HUES48 (cell line): ENCODE results near the gene ERCC1.

Source experiments
- H3K27ac ChIP-seq: one replicate; pipeline ENCODE4 v1.7.0; 2013; ENCODE audit warnings: low read depth, low read length, inconsistent platforms
- H3K27me3 ChIP-seq: 2 replicates; pipeline ENCODE4 v1.6.1; 2013; ENCODE audit warnings: mild to moderate bottlenecking, low read length; ENCODE audit not compliant: control insufficient read depth, insufficient read depth
- H3K36me3 ChIP-seq: 2 replicates; pipeline ENCODE4 v1.6.1; 2013; ENCODE audit warnings: low read length; ENCODE audit not compliant: control insufficient read depth, insufficient read depth
- H3K4me1 ChIP-seq: 2 replicates; pipeline ENCODE4 v1.6.1; 2013; ENCODE audit warnings: mild to moderate bottlenecking, low read length; ENCODE audit not compliant: control insufficient read depth, insufficient read depth
- H3K4me3 ChIP-seq: 2 replicates; pipeline ENCODE4 v1.5.1; 2013; ENCODE audit warnings: mild to moderate bottlenecking, low read depth, low read length
- H3K9ac ChIP-seq: 2 replicates; pipeline ENCODE4 v1.6.1; 2013; ENCODE audit warnings: mild to moderate bottlenecking, low read depth, low read length, moderate library complexity
- H3K9me3 ChIP-seq: 2 replicates; pipeline ENCODE4 v1.6.1; 2013; ENCODE audit warnings: low read length; ENCODE audit not compliant: control insufficient read depth, insufficient read depth

ERCC1 gene

DNA sequence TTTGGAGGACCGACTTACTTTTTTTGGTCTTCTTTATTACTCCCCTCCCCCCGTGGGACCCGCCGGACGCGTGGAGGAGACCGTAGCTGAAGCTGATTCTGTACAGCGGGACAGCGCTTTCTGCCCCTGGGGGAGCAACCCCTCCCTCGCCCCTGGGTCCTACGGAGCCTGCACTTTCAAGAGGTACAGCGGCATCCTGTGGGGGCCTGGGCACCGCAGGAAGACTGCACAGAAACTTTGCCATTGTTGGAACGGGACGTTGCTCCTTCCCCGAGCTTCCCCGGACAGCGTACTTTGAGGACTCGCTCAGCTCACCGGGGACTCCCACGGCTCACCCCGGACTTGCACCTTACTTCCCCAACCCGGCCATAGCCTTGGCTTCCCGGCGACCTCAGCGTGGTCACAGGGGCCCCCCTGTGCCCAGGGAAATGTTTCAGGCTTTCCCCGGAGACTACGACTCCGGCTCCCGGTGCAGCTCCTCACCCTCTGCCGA, 44.5 kb upstream of the ERCC1 start:
- Histone ChIP-seq H3K27me3 (peaks cover 15% of the 10 kb centered on the region), H3K36me3 (no peaks in the 10 kb centered on the region), H3K4me1 (peaks cover 4% of the 10 kb centered on the region; the same call in 1 of the 2 replicates), H3K27ac (peak overlapping the region; percentile 92), H3K9ac (peak overlapping the region; percentile 58; the same call in 1 of the 2 replicates), H3K9me3 (no peaks in the 10 kb centered on the region), H3K4me3 (peak overlapping the region; percentile 86)

GRCh38 chr19:45467456-45468158, 43.9 kb upstream of the ERCC1 start, which contains the start of gene FOSB:
TSS of gene FOSB (plus strand) at chr19:45467996. CDS start at chr19:45468587, 591 bp downstream.
- Histone ChIP-seq H3K9me3 (no peaks in the 10 kb centered on the region), H3K36me3 (no peaks in the 10 kb centered on the region), H3K4me1 (peaks cover 4% of the 10 kb centered on the region; the same call in 1 of the 2 replicates), H3K27ac (peak within 1 kb of the TSS; percentile 92), H3K27me3 (peaks cover 11% of the 10 kb centered on the region), H3K4me3 (peak within 1 kb of the TSS; percentile 86), H3K9ac (peak within 1 kb of the TSS; percentile 72; the same call in 1 of the 2 replicates)

- H3K4me1 ChIP-seq, result peaks cover 4% of the 10 kb centered on the region; the same call in 1 of the 2 replicates
- H3K27ac ChIP-seq, result peak overlapping the region; percentile 92
- H3K9me3 ChIP-seq, result no peaks in the 10 kb centered on the region
- H3K9ac ChIP-seq, result no peak overlapping the region
- H3K4me3 ChIP-seq, result peak overlapping the region; percentile 86
- H3K36me3 ChIP-seq, result no peaks in the 10 kb centered on the region
- peaks cover 6% of the 10 kb centered on the region for H3K27me3 ChIP-seq
These were observed 43.4 kb upstream of the ERCC1 start for GRCh38 chr19:45467115-45467455.

- H3K4me1 ChIP-seq, result peaks cover 4% of the 10 kb centered on the region; the same call in 1 of the 2 replicates
- H3K36me3 ChIP-seq, result no peaks in the 10 kb centered on the region
- no peak overlapping the region for H3K27ac ChIP-seq
- no peaks in the 10 kb centered on the region for H3K9me3 ChIP-seq
- 0 out of 2 replicates have a peak, but pooled peaks cover 2% of the 10 kb centered on the region for H3K27me3 ChIP-seq
- no peak overlapping the region for H3K9ac ChIP-seq
- H3K4me3 ChIP-seq, result no peak overlapping the region
These were observed 41.2 kb upstream of the ERCC1 start for GRCh38 chr19:45464852-45465441.

DNA sequence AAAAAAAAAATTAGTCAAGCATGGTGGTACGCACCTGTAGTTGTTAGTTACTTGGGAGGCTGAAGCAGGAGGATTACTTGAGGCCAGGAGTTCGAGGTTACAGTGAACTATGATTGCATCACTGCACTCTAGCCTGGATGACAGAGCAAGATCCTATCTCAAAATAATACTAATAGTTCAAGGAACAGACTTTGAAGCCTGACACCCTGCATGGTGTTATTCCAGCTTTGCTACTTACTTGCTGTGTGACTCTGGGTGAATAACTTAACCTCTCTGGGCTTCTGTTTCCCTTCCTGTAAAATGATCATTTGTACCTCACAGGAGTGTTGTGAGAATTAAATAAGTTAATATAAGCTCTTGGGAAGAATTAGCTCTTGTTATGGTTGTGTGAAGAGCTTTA, 40.6 kb upstream of the ERCC1 start:
- Histone ChIP-seq H3K36me3 (no peaks in the 10 kb centered on the region), H3K4me1 (peaks cover 4% of the 10 kb centered on the region; the same call in 1 of the 2 replicates), H3K27me3 (0 out of 2 replicates have a peak, but pooled peaks cover 2% of the 10 kb centered on the region), H3K9me3 (no peaks in the 10 kb centered on the region), H3K4me3 (no peak overlapping the region), H3K27ac (no peak overlapping the region), H3K9ac (no peak overlapping the region)

DNA sequence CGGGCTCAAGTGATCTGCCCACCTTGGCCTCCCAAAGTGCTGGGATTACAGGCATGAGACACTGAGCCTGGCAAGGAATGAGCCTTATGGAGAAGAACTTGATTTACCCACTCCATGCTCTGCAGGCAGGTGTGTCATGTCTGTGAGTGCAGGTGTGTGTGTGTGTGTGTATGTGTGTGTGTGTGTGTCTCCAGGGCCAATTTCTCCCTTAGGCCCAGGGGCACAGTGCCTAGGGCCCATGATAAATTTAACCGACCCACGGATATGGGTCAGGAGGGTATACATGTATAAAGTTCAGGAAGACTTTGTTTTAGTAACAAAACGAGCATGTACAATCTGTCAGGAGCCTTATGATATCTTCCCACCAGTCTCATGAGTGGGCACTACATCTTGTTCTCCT, 39.5 kb upstream of the ERCC1 start:
- Histone ChIP-seq H3K4me1 (peaks cover 4% of the 10 kb centered on the region; the same call in 1 of the 2 replicates), H3K27me3 (0 out of 2 replicates have a peak, but pooled peaks cover 2% of the 10 kb centered on the region), H3K4me3 (no peak overlapping the region), H3K9me3 (no peaks in the 10 kb centered on the region), H3K36me3 (no peaks in the 10 kb centered on the region), H3K9ac (no peak overlapping the region), H3K27ac (no peak overlapping the region)

- no peak overlapping the region for H3K27ac ChIP-seq
- no peak overlapping the region for H3K9ac ChIP-seq
- no peaks in the 10 kb centered on the region for H3K36me3 ChIP-seq
- no peak overlapping the region for H3K4me3 ChIP-seq
- H3K9me3 ChIP-seq, result no peaks in the 10 kb centered on the region
- H3K4me1 ChIP-seq, result peaks cover 2% of the 10 kb centered on the region; the same call in 1 of the 2 replicates
- H3K27me3 ChIP-seq, result 0 out of 2 replicates have a peak, but pooled peaks cover 2% of the 10 kb centered on the region
These were observed 38.5 kb upstream of the ERCC1 start for GRCh38 chr19:45462174-45462573.

DNA sequence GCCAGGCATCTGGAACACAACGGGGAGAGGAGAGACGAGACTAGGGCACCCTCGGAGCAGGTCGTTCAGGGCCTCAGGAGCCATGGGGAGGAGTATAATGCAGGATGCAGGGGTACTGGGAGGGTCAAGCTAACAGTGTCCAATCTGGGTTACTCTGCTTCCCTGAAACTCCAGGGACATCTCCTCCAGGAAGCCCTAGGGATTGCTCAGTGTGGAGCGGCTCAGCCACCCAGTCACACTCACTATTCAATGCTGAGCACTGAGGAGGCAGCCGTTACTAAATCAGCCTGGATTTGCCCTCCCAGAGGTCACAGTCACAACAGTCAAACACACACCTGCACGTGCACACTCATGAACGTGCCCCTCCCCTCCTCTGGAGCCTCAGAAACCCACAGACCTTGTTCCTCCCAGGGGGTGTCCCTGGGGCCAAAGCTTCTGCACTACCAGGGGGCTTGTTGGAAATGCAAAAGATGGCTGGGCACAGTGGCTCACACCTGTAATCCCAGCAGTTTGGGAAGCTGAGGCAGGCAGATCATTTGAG, 37.2 kb upstream of the ERCC1 start:
- Histone ChIP-seq H3K9ac (no peak overlapping the region), H3K27me3 (no peaks in the 10 kb centered on the region), H3K4me1 (peaks cover 5% of the 10 kb centered on the region; the same call in 1 of the 2 replicates), H3K27ac (no peak overlapping the region), H3K4me3 (no peak overlapping the region), H3K9me3 (no peaks in the 10 kb centered on the region), H3K36me3 (no peaks in the 10 kb centered on the region)

- Histone ChIP-seq H3K9ac (no peak overlapping the region), H3K4me3 (no peak overlapping the region), H3K27ac (no peak overlapping the region), H3K4me1 (peaks cover 5% of the 10 kb centered on the region; the same call in 1 of the 2 replicates), H3K9me3 (no peaks in the 10 kb centered on the region), H3K27me3 (no peaks in the 10 kb centered on the region), H3K36me3 (no peaks in the 10 kb centered on the region)
These were observed 34.1 kb upstream of the ERCC1 start for GRCh38 chr19:45457776-45458175.

DNA sequence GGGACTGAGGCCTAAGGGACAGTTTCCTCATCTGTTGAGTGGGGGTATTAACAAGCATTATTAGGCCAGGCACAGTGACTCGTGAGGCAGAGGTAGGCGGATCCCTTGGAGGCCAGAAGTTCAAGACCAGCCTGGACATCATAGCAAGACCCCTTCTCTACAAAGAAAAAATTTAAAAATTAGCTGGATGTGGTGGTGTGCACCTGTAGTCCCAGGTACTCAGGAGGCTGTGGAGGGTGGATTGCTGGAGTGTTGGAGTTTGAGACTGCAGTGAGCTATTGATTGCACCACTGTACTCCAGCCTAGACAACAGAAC, 32.7 kb upstream of the ERCC1 start:
- peaks cover 5% of the 10 kb centered on the region; the same call in 1 of the 2 replicates for H3K4me1 ChIP-seq
- H3K36me3 ChIP-seq, result no peaks in the 10 kb centered on the region
- no peaks in the 10 kb centered on the region for H3K9me3 ChIP-seq
- H3K9ac ChIP-seq, result peak overlapping the region; percentile 67
- H3K27ac ChIP-seq, result peak overlapping the region; percentile 91
- no peak overlapping the region for H3K4me3 ChIP-seq
- peaks cover 10% of the 10 kb centered on the region for H3K27me3 ChIP-seq
